Adrenal gland (tissue), 12 donors: ENCODE results near the gene TTYH2. TPM values are rescaled to one million over a fixed set of nuclear protein-coding genes. Genes with fewer than 3 reads are reported as not detected.
"Not testable (repeated sequence)": the region's sequence is repeated elsewhere in the genome, so short reads cannot be mapped to it uniquely, and the experiment has no call there.

ENCODE experiments used
- DNase-seq, 7 donors: peaks; one replicate each; pipeline ENCODE4 v3.0.0-alpha.2; 2019 to 2020
- H3K27ac ChIP-seq, 5 donors: fragments of 200-600 bp; sonication (generic) in 4 of 5; 1 replicate in 3 of 5; 2 replicates in 2 of 5; pipeline versions ENCODE4 v1.5.1 to v1.8.0; 2016 to 2020; ENCODE audit warnings: mild to moderate bottlenecking in 1 of 5
- H3K27me3 ChIP-seq: fragments of 200-600 bp; 2 replicates; pipeline ENCODE4 v1.8.0; 2021
- H3K36me3 ChIP-seq, 2 donors: fragments of 200-600 bp; replicated peaks in 1 of 2; 1 replicate in 1 of 2; 2 replicates in 1 of 2; pipeline versions ENCODE4 v1.5.1 to v1.8.0; 2018 to 2022
- H3K4me1 ChIP-seq, 2 donors: fragments of 200-600 bp; replicated peaks in 1 of 2; 1 replicate in 1 of 2; 2 replicates in 1 of 2; pipeline versions ENCODE4 v1.5.1 to v1.8.0; 2018 to 2021
- H3K4me3 ChIP-seq, 4 donors: fragments of 200-600 bp; sonication (generic) in 3 of 4; one replicate each; pipeline ENCODE4 v1.5.1; 2016 to 2018
- H3K9me3 ChIP-seq, 3 donors: fragments of 200-600 bp; sonication (generic) in 1 of 3; replicated peaks in 1 of 3; 1 replicate in 2 of 3; 2 replicates in 1 of 3; pipeline versions ENCODE4 v1.5.1 to v1.8.0; 2016 to 2021
- CTCF ChIP-seq, 6 experiments: fragments of 450-650 bp in 4 of 6; fragments of 200-600 bp in 2 of 6; sonication (generic) in 1 of 6; IDR thresholded peaks; 1 replicate in 5 of 6; 2 replicates in 1 of 6; pipeline versions ENCODE4 v1.5.1 to v1.8.0; 2016 to 2021; ENCODE audit warnings: antibody characterized with exemption in 6 of 6, mild to moderate bottlenecking in 2 of 6, moderate library complexity in 1 of 6
- POLR2A ChIP-seq, 2 donors: fragments of 450-650 bp; IDR thresholded peaks; one replicate each; pipeline ENCODE4 v1.6.1; 2017; ENCODE audit warnings: antibody characterized with exemption in 2 of 2, mild to moderate bottlenecking in 2 of 2, moderate library complexity in 1 of 2
- WGBS, 4 donors: extraction: QIAGEN DNeasy Blood & Tissue Kit in 2 of 4; methylation state at CpG; one replicate each; pipeline versions ENCODE4 v1.1.5 to v1.1.7; 2013 to 2017; 5-methylcytosine and 5-hydroxymethylcytosine counted together
- intact Hi-C, 2 donors: fragments of 100-400 bp; cut with DNase I; formaldehyde crosslinking; loops; one replicate each; pipeline versions ENCODE4 v1.14.1 to v1.15.0; 2022 to 2023
- polyA plus RNA-seq, 3 donors: library from polyadenylated mRNA; stranded (reverse); fragments of 200-250 nt in 2 of 3; fragments of 350-450 nt in 1 of 3; fragmentation: Illumina TruSeq in 1 of 3; extraction: RNeasy Lipid Tissue Mini Kit (QIAGEN cat#74804) in 1 of 3; gene quantifications; one replicate each; pipeline ENCODE4 v1.2.3, GENCODE V29; 2013 to 2014
- total RNA-seq, 9 donors: library from RNA; depleted of rRNA in 4 of 9; stranded (reverse); fragments of >200 nt in 4 of 9; fragments of 120-200 nt in 1 of 9; fragmentation: NEBNext Ultra II Directional in 1 of 9; extraction: Animal tissue kit (Norgen Biotek cat#: 25700) in 1 of 9; gene quantifications; one replicate each; pipeline versions ENCODE4 v1.1.0 to v1.2.4, GENCODE V29; 2013 to 2023
- donor health status: healthy with polysubstance abuse.
- donor health status: Bipolar disorder and iron deficiency.
- donor health status: DM: yes; HTN: yes; CAD: no.
- donor health status: DM: no; HTN: no; CAD: no.
- donor health status: DM: no; HTN: no; CAD: no.
- donor health status: DM: yes; HTN: yes; CAD: no.

TTYH2 gene
- total and polyA plus RNA-seq, 12 donors, result 2.9 to 40.5 (median 7.8) TPM

- 94 to 100% (median 95%) methylated on average over 5 to 20 of the region's 20 CpGs for WGBS, 4 donors
- intact Hi-C loops, result no loop called here
- H3K9me3 ChIP-seq, result no peaks in the 10 kb centered on the region
These were observed 68.4 kb downstream of the TTYH2 start for GRCh38 chr17:74281799-74282198.

GRCh38 chr17:74282274-74282586, 68.9 kb downstream of the TTYH2 start:
- H3K36me3 ChIP-seq, H3K9me3 ChIP-seq, intact Hi-C loops, H3K27me3 ChIP-seq, H3K4me3 ChIP-seq, DNase-seq, H3K4me1 ChIP-seq: not testable (repeated sequence)
- peak overlapping the region in 2 of 5 donors; percentile 35 to 71 for H3K27ac ChIP-seq
- WGBS, 4 donors, result 85 to 89% (median 88%) methylated on average over 4 of the region's 4 CpGs

More at GRCh38 chr17:74281799-74282198, 68.4 kb downstream of the TTYH2 start:
- TF ChIP-seq POLR2A (IDR thresholded peaks at IDR 0.05) (no peak), CTCF (IDR thresholded peaks at IDR 0.05) (no peak)
- no peaks in the 10 kb centered on the region for H3K36me3 ChIP-seq
- peaks cover 0 to 5% of the 10 kb centered on the region in 2 donors for H3K4me1 ChIP-seq
- no peak for DNase-seq
- peak overlapping the region in 2 of 5 donors; percentile 35 to 71 for H3K27ac ChIP-seq
- H3K4me3 ChIP-seq, result no peak overlapping the region
- H3K27me3 ChIP-seq, result no peaks in the 10 kb centered on the region

DNA sequence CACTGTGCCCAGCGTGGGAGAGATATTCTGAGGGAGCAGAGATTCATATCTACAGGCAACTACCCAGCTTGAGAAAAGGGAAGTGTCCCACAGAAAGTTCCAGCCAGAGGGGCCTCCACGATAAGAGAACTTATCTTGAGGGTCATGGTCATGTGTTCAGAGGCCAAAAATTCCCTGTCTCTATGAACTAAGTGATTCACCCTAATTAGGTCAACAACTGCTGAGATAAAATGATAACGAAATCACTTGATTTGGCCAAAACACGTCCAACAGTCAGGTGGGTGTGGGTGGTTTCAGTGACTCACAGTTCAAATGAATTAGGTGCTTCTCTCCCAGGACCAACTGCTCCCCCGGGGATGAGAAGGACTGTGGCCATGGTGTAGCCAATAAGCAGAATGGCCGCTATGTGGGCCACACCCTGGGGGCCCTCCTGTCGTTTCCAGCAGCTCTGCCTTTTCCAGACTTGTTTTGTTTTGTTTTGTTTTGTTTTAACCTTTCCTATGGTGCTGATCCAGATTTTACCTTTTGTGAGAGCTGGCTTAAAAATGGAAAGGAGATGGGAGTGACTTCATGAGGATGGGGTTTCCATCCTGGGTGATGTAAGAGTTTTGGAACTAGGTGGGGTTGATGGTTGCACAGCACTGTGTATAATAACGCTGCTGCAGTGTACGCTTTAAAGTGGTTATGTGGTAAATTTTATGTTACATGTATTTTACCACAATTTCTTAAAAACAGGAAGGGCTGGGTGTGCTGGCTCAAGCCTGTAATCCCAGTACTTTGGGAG, 69.4 kb downstream of the TTYH2 start:
- no peak for TF ChIP-seq CTCF (IDR thresholded peaks at IDR 0.05)
- peak in 1 of 2 donors; percentile 14 for TF ChIP-seq POLR2A (IDR thresholded peaks at IDR 0.05)
- Histone ChIP-seq H3K27ac (peak overlapping the region in 2 of 5 donors; percentile 35 to 71), H3K27me3 (no peaks in the 10 kb centered on the region), H3K4me1 (peaks cover 0 to 5% of the 10 kb centered on the region in 2 donors), H3K36me3 (no peaks in the 10 kb centered on the region), H3K9me3 (no peaks in the 10 kb centered on the region), H3K4me3 (no peak overlapping the region)
- intact Hi-C loops, result no loop called here
- peak in 4 of 7 donors; percentile 71 to 84 (median 76) for DNase-seq
- WGBS, 4 donors, result 45 to 58% (median 50%) methylated on average over 9 of the region's 9 CpGs

DNA sequence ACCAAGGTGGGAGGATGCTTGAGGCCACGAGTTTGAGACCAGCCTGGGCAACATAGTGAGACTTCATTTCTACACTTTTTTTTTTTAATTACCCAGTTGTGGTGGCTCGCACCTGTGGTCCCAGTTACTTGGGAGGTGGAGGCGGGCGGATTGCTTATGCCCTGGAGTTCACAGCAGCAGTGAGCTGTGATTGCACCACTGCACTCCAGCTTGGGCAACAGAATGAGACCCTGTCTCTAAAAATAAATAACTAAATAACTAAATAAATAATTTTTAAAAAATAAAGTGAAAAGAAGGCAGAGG, 70.0 kb downstream of the TTYH2 start:
- peaks cover 0 to 5% of the 10 kb centered on the region in 2 donors for H3K4me1 ChIP-seq
- H3K9me3 ChIP-seq, result no peaks in the 10 kb centered on the region
- intact Hi-C loops, result no loop called here
- DNase-seq, result no peak
- no peak overlapping the region for H3K4me3 ChIP-seq
- H3K27ac ChIP-seq, result peak overlapping the region in 2 of 5 donors; percentile 35 to 71
- no peaks in the 10 kb centered on the region for H3K27me3 ChIP-seq
- 77 to 85% (median 80%) methylated on average over 4 of the region's 4 CpGs for WGBS, 4 donors
- TF ChIP-seq POLR2A (IDR thresholded peaks at IDR 0.05), result no peak
- no peak for TF ChIP-seq CTCF (IDR thresholded peaks at IDR 0.05)
- H3K36me3 ChIP-seq, result no peaks in the 10 kb centered on the region

DNA sequence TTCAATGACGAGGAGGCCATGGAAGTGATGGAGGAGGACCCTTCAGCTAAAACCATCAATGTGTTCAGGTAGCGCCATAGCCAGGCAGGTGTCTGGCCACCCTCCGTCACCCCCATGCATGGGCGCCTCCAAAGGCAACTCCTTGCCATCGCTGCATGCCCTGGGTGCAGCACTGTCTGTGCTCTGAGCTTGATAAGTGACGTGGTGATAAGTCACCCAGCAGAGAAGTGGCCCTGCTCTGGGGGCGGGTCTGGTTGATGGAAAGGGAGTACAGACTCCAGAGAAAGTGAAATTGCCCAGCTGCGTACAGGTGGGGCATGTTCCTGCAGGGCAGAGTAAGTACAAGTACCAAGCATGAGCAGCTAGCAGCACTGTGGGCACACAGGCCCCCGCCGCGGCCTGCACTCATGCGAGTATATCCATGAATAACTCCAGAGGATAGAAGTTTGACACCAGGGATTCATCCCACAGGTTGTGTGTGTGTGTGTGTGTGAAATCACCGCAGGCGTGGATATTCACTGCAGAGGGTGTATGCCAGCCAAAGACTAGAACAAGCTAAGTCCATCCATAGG, 73.7 kb downstream of the TTYH2 start:
- WGBS, 4 donors, result 82 to 94% (median 90%) methylated on average over 12 to 14 of the region's 14 CpGs

More for the DNA sequence above, 73.7 kb downstream of the TTYH2 start:
- TF ChIP-seq POLR2A (IDR thresholded peaks at IDR 0.05) (no peak), CTCF (IDR thresholded peaks at IDR 0.05) (no peak)
- DNase-seq, result no peak
- Histone ChIP-seq H3K9me3 (no peaks in the 10 kb centered on the region), H3K27ac (no peak overlapping the region), H3K4me1 (peaks cover 0 to 5% of the 10 kb centered on the region in 2 donors), H3K4me3 (no peak overlapping the region), H3K36me3 (no peaks in the 10 kb centered on the region), H3K27me3 (no peaks in the 10 kb centered on the region)
- intact Hi-C loops, result no loop called here
